Measurements from ENCODE around the gene STUM. TPM values are rescaled to one million over a fixed set of nuclear protein-coding genes. Genes with fewer than 3 reads are reported as not detected.
A peak's percentile ranks its signal among the peaks of the same experiment; 100 is the strongest.

STUM gene
- total and polyA plus RNA-seq, 2 of the 8 experiments (the other 6 are each of a cell fraction or from before 2014, with no cell fraction given), result 0.76 to 1.2 TPM

GRCh38 chr1:226609836-226610455, 61.4 kb downstream of the STUM start:
- no peak overlapping the region for H3K4me3 ChIP-seq (ENCODE audit: extremely low read depth in 1 of 4, insufficient read depth in 2 of 4, low read depth in 3 of 4, low read length in 4 of 4)
- no peak overlapping the region for H3K9ac ChIP-seq (replicated peaks in 1 of 4; ENCODE audit: extremely low read depth in 1 of 4, low read depth in 3 of 4, low read length in 3 of 4)
- no peaks in the 10 kb centered on the region for H3K27me3 ChIP-seq (replicated peaks in 1 of 4; ENCODE audit: control insufficient read depth in 3 of 4, extremely low read depth in 1 of 4, insufficient read depth in 3 of 4, low read length in 3 of 4)
- H2AFZ ChIP-seq (ENCODE audit: low read length), result no peak overlapping the region
- no peak overlapping the region for H3K27ac ChIP-seq (ENCODE audit: low read depth, low read length)
- no peak overlapping the region for H3K18ac ChIP-seq (ENCODE audit: extremely low read depth, low read length)
- no peaks in the 10 kb centered on the region for H3K23me2 ChIP-seq (ENCODE audit: low read depth, low read length)
- H3K14ac ChIP-seq (ENCODE audit: insufficient read length), result no peak overlapping the region
- H3K79me1 ChIP-seq (ENCODE audit: low read depth, low read length), result 0 out of 2 replicates have a peak, but pooled peaks cover 2% of the 10 kb centered on the region
- no peak overlapping the region for H3K4ac ChIP-seq (replicated peaks; ENCODE audit: insufficient read length, low read depth, low read length)
- H3K9me3 ChIP-seq (ENCODE audit: insufficient read depth in 2 of 2, low read depth in 1 of 2, low read length in 1 of 2), result no peaks in the 10 kb centered on the region
- no peak overlapping the region for H2BK20ac ChIP-seq (ENCODE audit: low read length)
- no peak for DNase-seq (ENCODE audit: low read depth in 1 of 2, low spot score in 2 of 2)
- no peak overlapping the region for H4K91ac ChIP-seq (replicated peaks; ENCODE audit: insufficient read length, low read length)
- H3K4me1 ChIP-seq (replicated peaks in 1 of 4; ENCODE audit: control insufficient read depth in 3 of 4, insufficient read depth in 4 of 4, low read length in 3 of 4), result peaks cover 0 to 18% (median 11%) of the 10 kb centered on the region in 4 experiments; a peak in 6 of 7 replicates
- no peak overlapping the region for H2BK15ac ChIP-seq (ENCODE audit: low read length)
- H3K4me2 ChIP-seq (ENCODE audit: insufficient read depth in 1 of 2, low read depth in 2 of 2, low read length in 2 of 2), result no peak overlapping the region
- H3K56ac ChIP-seq (replicated peaks; ENCODE audit: insufficient read length, low read depth, low read length), result no peak overlapping the region
- no peak overlapping the region for H2BK12ac ChIP-seq (ENCODE audit: low read depth, low read length)
- no peaks in the 10 kb centered on the region for H4K20me1 ChIP-seq (replicated peaks in 1 of 2; ENCODE audit: control insufficient read depth in 1 of 2, insufficient read depth in 2 of 2, low read length in 2 of 2)
- no peak overlapping the region for H4K5ac ChIP-seq (ENCODE audit: insufficient read length, low read depth, low read length)
- ChIA-PET CTCF (ENCODE audit: partially characterized antibody) (interaction anchor here (1.0 to 6.4 kb wide), 18 partner anchors 10 to 207 kb away, joined by 3 to 49 read pairs (median 5); partner anchors contain the start of genes PARP1 and STUM), POLR2A (ENCODE audit: partially characterized antibody) (interaction anchor here (0.8 kb wide), 1 partner anchor 25 kb away, joined by 3 read pairs; no protein-coding TSS in a partner anchor)
- H3K36me3 ChIP-seq (ENCODE audit: control insufficient read depth in 2 of 4, insufficient read depth in 4 of 4, low read length in 3 of 4), result no peaks in the 10 kb centered on the region
- peak overlapping the region; percentile 18; the same call in 1 of the 2 replicates for H4K8ac ChIP-seq (ENCODE audit: extremely low read depth, insufficient read depth, low read length)
- 86% methylated on average over 11 of the region's 11 CpGs; no CpG with 5 or more reads in 1 of the 2 experiments for WGBS, 2 experiments (ENCODE audit: extremely low coverage in 1 of 2, insufficient coverage in 1 of 2, insufficient read length in 1 of 2, insufficient replicate concordance in 2 of 2, low coverage in 1 of 2, low lambda C conversion rate in 2 of 2, missing lambda C conversion rate in 1 of 2)
- no peak overlapping the region for H2BK120ac ChIP-seq (replicated peaks; ENCODE audit: low read depth, low read length)
- no peak overlapping the region for H2AK5ac ChIP-seq (ENCODE audit: low read depth, low read length)
- H2BK5ac ChIP-seq (ENCODE audit: low read depth, low read length), result no peak overlapping the region
- no peak overlapping the region for H3K23ac ChIP-seq (ENCODE audit: insufficient read length)
- H3K79me2 ChIP-seq (ENCODE audit: control insufficient read depth in 1 of 2, insufficient read depth in 2 of 2, low read length in 2 of 2), result no peaks in the 10 kb centered on the region
- no peak for FAIRE-seq
- TF ChIP-seq SAP30 (IDR thresholded peaks at IDR 0.05; ENCODE audit: insufficient read depth, insufficient replicate concordance, low read length) (no peak), GABPA (IDR thresholded peaks at IDR 0.05; ENCODE audit: borderline replicate concordance, insufficient read depth, low read length) (no peak), CREB1 (IDR thresholded peaks at IDR 0.05) (no peak), ZNF274 (IDR thresholded peaks at IDR 0.05; ENCODE audit: borderline replicate concordance, extremely low read depth, low read length) (no peak), SIN3A (conservative IDR thresholded peaks at IDR 0.05 in 1 of 2, IDR thresholded peaks at IDR 0.05 in 1 of 2; ENCODE audit: low read depth in 1 of 2, low read length in 2 of 2) (no peak), ATF2 (IDR thresholded peaks at IDR 0.05; ENCODE audit: low read length) (no peak)

Measured in H1 (cell line).